ENCODE results near the gene COX4I1. TPM values are rescaled to one million over a fixed set of nuclear protein-coding genes. Genes with fewer than 3 reads are reported as not detected.

Gene COX4I1
- total RNA-seq, 1 experiment from 2014 or later: 618 TPM

GRCh38 chr16:85767531-85767930 is 32.0 kb upstream of the COX4I1 start:
- Mint-ChIP-seq H3K4me1 (ENCODE audit: insufficient read depth, unreplicated experiment) (peaks cover 12% of the 10 kb centered on the region), H3K27ac (ENCODE audit: low read depth, unreplicated experiment) (peak overlapping the region; percentile 94), H3K9me3 (ENCODE audit: unreplicated experiment) (no peaks in the 10 kb centered on the region), H3K36me3 (ENCODE audit: insufficient read depth, unreplicated experiment) (peaks cover 13% of the 10 kb centered on the region), H3K4me3 (ENCODE audit: unreplicated experiment) (peak overlapping the region; percentile 30), H3K27me3 (ENCODE audit: insufficient read depth, unreplicated experiment) (no peaks in the 10 kb centered on the region)
- ChIA-PET CTCF (interaction anchor here (0.7 kb wide), 1 partner anchor 153 kb away, joined by 4 read pairs; no protein-coding TSS in a partner anchor), POLR2A (interaction anchor here (0.7 to 1.9 kb wide), 8 partner anchors 10 to 403 kb away, joined by 3 to 5 read pairs (median 4); no protein-coding TSS in a partner anchor)
- BruUV-seq (replicated peaks): no TSS peak
- intact Hi-C loops (cut with micrococcal nuclease): no loop called here
- TF ChIP-seq, protein P1, sequence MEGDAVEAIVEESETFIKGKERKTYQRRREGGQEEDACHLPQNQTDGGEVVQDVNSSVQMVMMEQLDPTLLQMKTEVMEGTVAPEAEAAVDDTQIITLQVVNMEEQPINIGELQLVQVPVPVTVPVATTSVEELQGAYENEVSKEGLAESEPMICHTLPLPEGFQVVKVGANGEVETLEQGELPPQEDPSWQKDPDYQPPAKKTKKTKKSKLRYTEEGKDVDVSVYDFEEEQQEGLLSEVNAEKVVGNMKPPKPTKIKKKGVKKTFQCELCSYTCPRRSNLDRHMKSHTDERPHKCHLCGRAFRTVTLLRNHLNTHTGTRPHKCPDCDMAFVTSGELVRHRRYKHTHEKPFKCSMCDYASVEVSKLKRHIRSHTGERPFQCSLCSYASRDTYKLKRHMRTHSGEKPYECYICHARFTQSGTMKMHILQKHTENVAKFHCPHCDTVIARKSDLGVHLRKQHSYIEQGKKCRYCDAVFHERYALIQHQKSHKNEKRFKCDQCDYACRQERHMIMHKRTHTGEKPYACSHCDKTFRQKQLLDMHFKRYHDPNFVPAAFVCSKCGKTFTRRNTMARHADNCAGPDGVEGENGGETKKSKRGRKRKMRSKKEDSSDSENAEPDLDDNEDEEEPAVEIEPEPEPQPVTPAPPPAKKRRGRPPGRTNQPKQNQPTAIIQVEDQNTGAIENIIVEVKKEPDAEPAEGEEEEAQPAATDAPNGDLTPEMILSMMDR (IDR thresholded peaks at IDR 0.05; ENCODE audit: unreplicated experiment): no peak
- peak; percentile 91 for DNase-seq (ENCODE audit: unreplicated experiment)

DNA sequence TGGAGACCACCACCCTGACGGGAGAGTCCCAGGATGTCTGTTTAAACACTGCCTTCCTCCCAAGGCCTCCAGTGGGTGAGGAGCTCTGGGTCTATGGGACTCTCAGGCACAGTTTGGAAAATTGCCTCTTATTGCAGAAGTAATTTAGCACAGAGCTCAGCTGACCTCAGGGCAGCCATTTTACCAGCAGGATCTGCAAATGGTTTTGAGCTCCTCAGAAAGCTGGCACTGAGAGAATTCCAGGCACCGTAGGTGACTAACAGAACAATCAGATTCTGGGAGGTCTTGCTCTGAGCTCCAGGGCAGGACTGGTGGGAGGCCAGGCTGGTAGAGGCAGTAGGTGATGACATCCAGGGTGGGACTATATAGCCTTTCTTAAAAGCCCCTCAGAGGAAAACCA is 31.3 kb upstream of the COX4I1 start:
- H3K4me1 Mint-ChIP-seq (ENCODE audit: insufficient read depth, unreplicated experiment): peaks cover 12% of the 10 kb centered on the region
- DNase-seq (ENCODE audit: unreplicated experiment): no peak
- BruUV-seq (replicated peaks): no TSS peak
- intact Hi-C loops (cut with micrococcal nuclease): no loop called here
- H3K4me3 Mint-ChIP-seq (ENCODE audit: unreplicated experiment): peak overlapping the region; percentile 30
- ChIA-PET POLR2A (interaction anchor here (0.7 to 1.9 kb wide), 7 partner anchors 11 to 30 kb away, joined by 3 to 5 read pairs (median 4); no protein-coding TSS in a partner anchor), CTCF (interaction anchor here (0.8 kb wide), 1 partner anchor 49 kb away, joined by 5 read pairs; no protein-coding TSS in a partner anchor)
- H3K36me3 Mint-ChIP-seq (ENCODE audit: insufficient read depth, unreplicated experiment): peaks cover 17% of the 10 kb centered on the region
- H3K9me3 Mint-ChIP-seq (ENCODE audit: unreplicated experiment): no peaks in the 10 kb centered on the region
- H3K27ac Mint-ChIP-seq (ENCODE audit: low read depth, unreplicated experiment): no peak overlapping the region
- H3K27me3 Mint-ChIP-seq (ENCODE audit: insufficient read depth, unreplicated experiment): no peaks in the 10 kb centered on the region
- TF ChIP-seq, protein P1 (IDR thresholded peaks at IDR 0.05; ENCODE audit: unreplicated experiment): no peak

- CTCF ChIA-PET: interaction anchor here (1.2 to 1.3 kb wide), 2 partner anchors 16 to 49 kb away, joined by 3 to 4 read pairs; no protein-coding TSS in a partner anchor
Observed at GRCh38 chr16:85770741-85771140, 28.8 kb upstream of the COX4I1 start.

GRCh38 chr16:85773044-85773443 is 26.5 kb upstream of the COX4I1 start:
- Mint-ChIP-seq H3K27me3 (ENCODE audit: insufficient read depth, unreplicated experiment) (no peaks in the 10 kb centered on the region), H3K4me3 (ENCODE audit: unreplicated experiment) (no peak overlapping the region), H3K27ac (ENCODE audit: low read depth, unreplicated experiment) (no peak overlapping the region), H3K36me3 (ENCODE audit: insufficient read depth, unreplicated experiment) (peaks cover 19% of the 10 kb centered on the region), H3K9me3 (ENCODE audit: unreplicated experiment) (no peaks in the 10 kb centered on the region), H3K4me1 (ENCODE audit: insufficient read depth, unreplicated experiment) (peaks cover 10% of the 10 kb centered on the region)
- CTCF ChIA-PET: no interaction called here
- intact Hi-C loops (cut with micrococcal nuclease): no loop called here
- no TSS peak for BruUV-seq (replicated peaks)
- POLR2A ChIA-PET: interaction anchor here (0.6 kb wide), 1 partner anchor 34 kb away, joined by 3 read pairs; no protein-coding TSS in a partner anchor
- DNase-seq (ENCODE audit: unreplicated experiment): no peak
- TF ChIP-seq, protein P1 (IDR thresholded peaks at IDR 0.05; ENCODE audit: unreplicated experiment): no peak

More at GRCh38 chr16:85770741-85771140, 28.8 kb upstream of the COX4I1 start:
- Mint-ChIP-seq H3K27me3 (ENCODE audit: insufficient read depth, unreplicated experiment) (no peaks in the 10 kb centered on the region), H3K4me1 (ENCODE audit: insufficient read depth, unreplicated experiment) (peaks cover 12% of the 10 kb centered on the region), H3K36me3 (ENCODE audit: insufficient read depth, unreplicated experiment) (peaks cover 17% of the 10 kb centered on the region), H3K9me3 (ENCODE audit: unreplicated experiment) (no peaks in the 10 kb centered on the region), H3K4me3 (ENCODE audit: unreplicated experiment) (no peak overlapping the region), H3K27ac (ENCODE audit: low read depth, unreplicated experiment) (no peak overlapping the region)
- intact Hi-C loops (cut with micrococcal nuclease): no loop called here
- no TSS peak for BruUV-seq (replicated peaks)
- POLR2A ChIA-PET: no interaction called here
- DNase-seq (ENCODE audit: unreplicated experiment): no peak
- TF ChIP-seq, protein P1 (IDR thresholded peaks at IDR 0.05; ENCODE audit: unreplicated experiment): no peak

All from MCF 10A (cell line).